A673 (cell line): ENCODE results near the gene KRTAP12-4. TPM values are rescaled to one million over a fixed set of nuclear protein-coding genes. Genes with fewer than 3 reads are reported as not detected.

Experiments
- BruUV-seq: library from RNA; stranded (reverse); fragments of 400-500 nt; replicated peaks from 2 replicates; lab custom pipeline; 2021; lab: Mats Ljungman, UMichigan
- CTCF ChIA-PET: fragments of 300-600 bp; sonication (Branson Sonifier 250); formaldehyde crosslinking; loops from one replicate; lab custom pipeline; 2022; ENCODE audit warnings: antibody characterized with exemption; lab: Charles Lee
- POLR2A ChIA-PET: fragments of 300-600 bp; sonication (Branson Sonifier 250); formaldehyde crosslinking; loops from one replicate; lab custom pipeline; 2022; ENCODE audit warnings: antibody characterized with exemption; ENCODE audit not compliant: low non-redundant PET; lab: Charles Lee
- DNase-seq: peaks from one replicate; pipeline ENCODE4 v3.0.0-alpha.2; 2015; ENCODE audit warnings: low spot score
- H3K27ac ChIP-seq: fragments of 200-600 bp; sonication (generic); 2 replicates; pipeline ENCODE4 v1.5.1; 2016; ENCODE audit warnings: mixed run types, low read depth, mild to moderate bottlenecking, mixed read lengths, antibody characterized with exemption, low read length; ENCODE audit not compliant: poor library complexity, severe bottlenecking
- H3K27me3 ChIP-seq: fragments of 200-600 bp; sonication (generic); replicated peaks from 2 replicates; pipeline ENCODE4 v1.6.1; 2017; ENCODE audit warnings: mixed run types, low read depth, mild to moderate bottlenecking, mixed read lengths, antibody characterized with exemption, low read length; ENCODE audit not compliant: insufficient read depth, poor library complexity
- H3K36me3 ChIP-seq: fragments of 200-600 bp; sonication (generic); 2 replicates; pipeline ENCODE4 v1.6.1; 2016; ENCODE audit warnings: mixed run types, mild to moderate bottlenecking, mixed read lengths, antibody characterized with exemption, low read length; ENCODE audit not compliant: insufficient read depth, poor library complexity, severe bottlenecking
- H3K4me1 ChIP-seq: fragments of 200-600 bp; sonication (generic); 2 replicates; pipeline ENCODE4 v1.6.1; 2017; ENCODE audit warnings: mixed run types, mild to moderate bottlenecking, mixed read lengths, antibody characterized with exemption, low read length; ENCODE audit not compliant: insufficient read depth, poor library complexity, severe bottlenecking
- H3K4me3 ChIP-seq: fragments of 200-600 bp; sonication (generic); 2 replicates; pipeline ENCODE4 v1.5.1; 2016; ENCODE audit warnings: low read depth, mixed run types, mild to moderate bottlenecking, mixed read lengths, low read length; ENCODE audit not compliant: poor library complexity, severe bottlenecking
- H3K9me3 ChIP-seq: fragments of 200-600 bp; sonication (generic); 2 replicates; pipeline ENCODE4 v1.6.1; 2016; ENCODE audit warnings: mixed run types, low read depth, mild to moderate bottlenecking, mixed read lengths, antibody characterized with exemption, low read length; ENCODE audit not compliant: poor library complexity, severe bottlenecking
- CTCF ChIP-seq: fragments of 300-800, 200-600 bp; sonication (generic); conservative IDR thresholded peaks from 2 replicates; pipeline ENCODE4 v1.5.1; 2017; ENCODE audit warnings: low read depth, mild to moderate bottlenecking, antibody characterized with exemption, low read length, moderate library complexity, mixed read lengths
- EZH2 ChIP-seq: fragments of 200-600 bp; sonication (generic); IDR thresholded peaks from 2 replicates; pipeline ENCODE4 v1.6.1; 2017; ENCODE audit warnings: borderline replicate concordance, low read depth, mild to moderate bottlenecking, mixed read lengths, antibody characterized with exemption, low read length; ENCODE audit not compliant: poor library complexity, severe bottlenecking
- intact Hi-C: fragments of 100-400 bp; cut with micrococcal nuclease; formaldehyde crosslinking; loops from one replicate; pipeline ENCODE4 v1.10.0; 2022; ENCODE audit not compliant: unreplicated experiment
- total RNA-seq: library from RNA; stranded (reverse); gene quantifications from 2 replicates; pipeline ENCODE4 v1.2.3, GENCODE V29; 2021

KRTAP12-4 gene
- total RNA-seq, 1 experiment from 2014 or later, result 1.0 TPM

GRCh38 chr21:44681861-44682579, 27.6 kb upstream of the KRTAP12-4 start, which contains the start of gene KRTAP12-1:
KRTAP12-1 (minus strand) TSS chr21:44682163; CDS start chr21:44682123, 40 bp downstream.
- H3K4me3 ChIP-seq, result no peak within 1 kb of the TSS
- POLR2A ChIA-PET, result no interaction called here
- no peak for DNase-seq
- intact Hi-C loops, result no loop called here
- H3K9me3 ChIP-seq, result no peaks in the 10 kb centered on the region
- CTCF ChIA-PET, result interaction anchor here (0.5 kb wide), 1 partner anchor 8 kb away, joined by 3 read pairs; no protein-coding TSS in a partner anchor
- H3K4me1 ChIP-seq, result no peaks in the 10 kb centered on the region
- no peaks in the 10 kb centered on the region for H3K36me3 ChIP-seq
- no TSS peak for BruUV-seq
- no peaks in the 10 kb centered on the region for H3K27me3 ChIP-seq
- no peak for TF ChIP-seq EZH2
- no peak for TF ChIP-seq CTCF
- no peak within 1 kb of the TSS for H3K27ac ChIP-seq

- Histone ChIP-seq H3K4me3 (no peak overlapping the region), H3K27ac (no peak overlapping the region), H3K9me3 (no peaks in the 10 kb centered on the region), H3K27me3 (no peaks in the 10 kb centered on the region), H3K4me1 (no peaks in the 10 kb centered on the region), H3K36me3 (no peaks in the 10 kb centered on the region)
- no peak for TF ChIP-seq CTCF
- no peak for TF ChIP-seq EZH2
- DNase-seq, result no peak
- CTCF ChIA-PET, result no interaction called here
- intact Hi-C loops, result no loop called here
- POLR2A ChIA-PET, result no interaction called here
- BruUV-seq, result no TSS peak
Measured at GRCh38 chr21:44681152-44681551, 26.7 kb upstream of the KRTAP12-4 start.

GRCh38 chr21:44677881-44678280, 23.4 kb upstream of the KRTAP12-4 start:
- Histone ChIP-seq H3K4me3 (no peak overlapping the region), H3K27me3 (no peaks in the 10 kb centered on the region), H3K4me1 (no peaks in the 10 kb centered on the region), H3K36me3 (no peaks in the 10 kb centered on the region), H3K9me3 (peaks cover 8% of the 10 kb centered on the region), H3K27ac (no peak overlapping the region)
- no peak for TF ChIP-seq EZH2
- TF ChIP-seq CTCF, result no peak
- ChIA-PET POLR2A (no interaction called here), CTCF (no interaction called here)
- DNase-seq, result no peak
- intact Hi-C loops, result no loop called here
- BruUV-seq, result no TSS peak
